HG02763 (cell line): ENCODE measurements around the gene LLGL2.

Experiments used
- ATAC-seq: cut with Tn5 transposase; IDR thresholded peaks from one replicate; pipeline ENCODE4 v1.9.1; 2021; ENCODE audit warnings: mild to moderate bottlenecking, moderate library complexity; ENCODE audit not compliant: unreplicated experiment

The LLGL2 gene

DNA sequence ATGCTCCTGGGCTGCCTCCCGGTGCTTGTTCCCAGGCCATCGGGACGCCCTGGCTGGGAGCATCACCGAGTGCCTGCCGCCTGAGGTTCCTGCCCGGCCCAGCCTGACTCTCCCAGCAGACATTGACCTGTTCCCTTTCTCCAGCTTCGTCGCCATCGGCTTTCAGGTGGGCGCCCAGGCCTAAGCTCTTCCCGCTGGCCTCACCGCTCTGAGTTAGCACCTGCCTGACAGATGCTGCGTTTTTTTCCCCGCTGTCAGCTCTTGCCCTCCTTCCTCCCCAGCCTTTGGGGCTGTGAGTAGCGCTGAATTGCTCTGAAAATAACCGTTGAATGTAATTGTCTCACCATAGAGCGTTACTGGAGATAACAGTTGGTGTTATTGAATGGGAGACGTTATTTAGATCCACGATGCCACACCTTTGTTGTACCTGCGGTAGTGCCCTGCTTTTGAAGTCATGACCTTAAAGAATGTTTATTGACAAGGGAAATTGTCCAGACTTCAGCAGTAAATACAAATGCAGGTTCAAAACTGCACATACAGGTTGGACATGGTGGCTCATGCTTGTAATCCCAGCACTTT lies 86.4 kb downstream of the LLGL2 start:
- no peak for ATAC-seq

DNA sequence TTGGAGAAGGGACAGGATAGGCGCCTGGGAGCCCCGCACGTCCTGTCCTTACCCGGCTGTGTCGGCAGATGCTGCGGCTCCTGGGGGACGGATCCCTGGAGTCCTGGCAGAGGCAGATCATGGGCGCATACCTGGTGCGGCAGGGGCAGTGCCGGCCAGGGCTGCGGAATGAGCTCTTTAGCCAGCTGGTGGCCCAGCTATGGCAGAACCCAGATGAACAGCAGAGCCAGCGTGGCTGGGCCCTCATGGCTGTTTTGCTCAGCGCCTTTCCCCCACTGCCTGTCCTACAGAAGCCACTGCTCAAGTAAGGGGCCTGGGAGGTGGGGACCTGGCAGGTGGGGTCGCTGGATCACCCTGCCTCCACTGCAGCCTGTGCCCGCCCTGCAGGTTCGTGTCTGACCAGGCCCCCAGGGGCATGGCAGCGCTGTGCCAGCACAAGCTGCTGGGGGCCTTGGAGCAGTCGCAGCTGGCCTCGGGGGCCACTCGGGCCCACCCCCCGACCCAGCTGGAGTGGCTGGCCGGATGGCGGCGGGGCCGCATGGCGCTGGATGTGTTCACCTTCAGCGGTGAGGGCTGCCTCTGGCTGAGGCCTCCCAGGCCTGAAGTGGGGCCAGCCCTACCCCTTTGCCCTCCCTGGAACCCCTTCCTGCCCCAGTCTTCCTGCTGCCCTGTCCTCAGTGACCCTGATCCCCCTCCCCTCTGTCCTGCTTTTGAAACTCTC lies 87.6 kb downstream of the LLGL2 start:
- no peak for ATAC-seq

DNA sequence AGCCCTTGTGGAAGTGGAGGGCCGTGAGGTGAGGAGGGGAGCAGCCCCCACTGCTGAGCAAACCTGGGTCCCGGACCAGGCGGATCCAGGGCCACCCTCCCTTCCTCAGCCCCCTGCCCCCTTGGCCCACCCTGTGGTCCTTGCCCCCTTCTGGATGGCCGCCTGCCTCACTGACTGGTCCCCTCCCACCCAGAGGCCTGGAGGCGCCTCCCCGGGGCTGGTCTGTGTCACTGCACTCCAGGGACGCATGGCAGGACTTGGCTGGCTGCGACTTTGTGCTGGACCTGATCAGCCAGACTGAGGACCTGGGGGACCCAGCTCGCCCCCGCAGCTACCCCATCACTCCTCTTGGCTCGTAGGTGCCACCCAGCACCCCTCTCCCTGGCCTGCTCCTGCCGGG lies 88.5 kb downstream of the LLGL2 start:
- no peak for ATAC-seq

DNA sequence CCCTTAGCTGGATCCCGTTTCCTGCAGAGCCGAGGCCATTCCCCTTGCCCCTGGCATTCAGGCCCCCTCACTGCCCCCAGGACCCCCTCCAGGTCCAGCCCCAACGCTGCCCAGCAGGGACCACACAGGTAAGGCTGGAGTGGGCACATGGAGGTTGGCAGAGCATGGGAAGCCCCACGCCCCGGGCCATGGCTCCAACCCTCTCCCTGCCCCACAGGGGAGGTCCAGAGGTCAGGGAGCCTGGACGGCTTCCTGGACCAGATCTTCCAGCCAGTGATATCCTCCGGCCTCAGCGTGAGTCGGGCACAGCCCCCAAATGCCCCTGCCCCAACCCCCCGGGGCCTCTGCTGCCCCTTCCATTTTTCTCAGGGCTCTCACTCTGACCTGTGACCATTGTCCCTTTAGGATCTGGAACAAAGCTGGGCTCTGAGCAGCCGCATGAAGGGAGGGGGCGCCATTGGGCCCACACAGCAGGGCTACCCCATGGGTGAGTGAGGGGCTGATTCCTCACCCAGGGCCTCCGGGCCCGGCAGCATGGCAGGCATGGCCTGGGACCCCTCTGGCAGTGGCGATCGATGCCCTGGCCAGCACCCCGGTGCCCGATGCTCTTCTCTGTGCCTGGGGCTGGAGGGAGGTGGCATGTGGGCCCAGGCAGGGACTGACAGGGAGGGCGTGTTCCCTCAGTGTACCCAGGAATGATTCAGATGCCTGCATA lies 89.2 kb downstream of the LLGL2 start:
- ATAC-seq = no peak

DNA sequence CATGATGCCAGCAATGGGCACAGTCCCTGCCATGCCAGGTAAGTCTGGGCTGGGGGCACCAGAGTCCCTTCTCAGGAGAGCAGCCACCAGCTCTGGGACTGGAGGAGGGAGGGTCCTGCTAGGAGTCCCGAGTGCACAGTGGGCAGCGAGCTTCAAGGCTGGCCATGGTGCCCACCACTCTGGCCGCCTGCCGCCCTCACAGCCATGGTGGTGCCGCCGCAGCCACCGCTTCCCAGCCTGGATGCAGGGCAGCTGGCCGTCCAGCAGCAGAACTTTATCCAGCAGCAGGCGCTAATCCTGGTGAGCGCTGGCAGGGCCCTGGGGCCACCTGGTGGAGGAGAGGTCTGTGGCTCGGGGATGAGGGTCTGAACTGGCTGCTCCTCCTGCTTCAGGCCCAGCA lies 89.8 kb downstream of the LLGL2 start:
- ATAC-seq = no peak

DNA sequence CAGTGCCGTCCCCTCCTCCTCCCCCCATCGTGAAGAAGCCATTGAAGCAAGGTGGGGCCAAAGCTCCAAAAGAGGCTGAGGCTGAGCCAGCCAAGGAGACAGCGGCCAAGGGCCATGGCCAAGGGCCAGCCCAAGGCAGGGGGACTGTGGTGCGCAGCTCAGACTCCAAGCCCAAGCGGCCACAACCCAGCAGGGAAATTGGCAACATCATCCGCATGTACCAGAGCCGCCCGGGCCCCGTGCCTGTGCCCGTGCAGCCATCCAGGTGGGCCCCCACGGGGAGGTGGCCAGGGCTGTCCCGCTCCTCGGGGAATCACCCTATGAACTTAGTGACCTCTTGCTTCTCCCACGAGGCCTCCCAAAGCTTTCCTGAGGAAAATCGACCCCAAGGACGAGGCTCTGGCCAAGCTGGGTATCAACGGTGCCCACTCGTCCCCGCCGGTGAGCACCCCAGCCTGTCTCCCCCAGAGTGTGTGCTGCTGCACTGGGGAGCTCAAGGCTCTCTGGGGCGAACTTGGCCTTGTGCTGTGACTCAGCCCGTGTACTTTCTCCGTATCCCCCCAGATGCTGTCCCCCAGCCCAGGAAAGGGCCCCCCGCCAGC lies 91.1 kb downstream of the LLGL2 start:
- no peak for ATAC-seq

DNA sequence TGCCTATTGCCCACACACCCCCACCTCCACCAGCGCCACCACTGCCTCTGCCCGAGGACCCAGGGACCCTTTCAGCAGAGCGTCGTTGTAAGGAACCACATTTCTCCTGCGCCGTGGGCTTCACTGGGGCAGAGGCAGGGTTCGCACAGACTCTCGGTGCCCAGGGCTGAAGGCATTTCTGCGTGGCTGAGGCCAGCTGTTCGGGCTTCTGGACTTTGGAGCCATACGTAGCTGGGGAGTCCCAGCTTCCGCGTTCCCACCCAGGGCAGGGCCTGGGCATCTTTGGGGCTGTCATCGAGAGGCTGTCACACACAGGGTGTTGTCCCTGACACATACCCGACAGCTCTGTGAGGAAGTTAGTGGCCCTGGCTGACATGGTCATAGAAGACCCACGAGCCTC lies 91.7 kb downstream of the LLGL2 start:
- no peak for ATAC-seq

DNA sequence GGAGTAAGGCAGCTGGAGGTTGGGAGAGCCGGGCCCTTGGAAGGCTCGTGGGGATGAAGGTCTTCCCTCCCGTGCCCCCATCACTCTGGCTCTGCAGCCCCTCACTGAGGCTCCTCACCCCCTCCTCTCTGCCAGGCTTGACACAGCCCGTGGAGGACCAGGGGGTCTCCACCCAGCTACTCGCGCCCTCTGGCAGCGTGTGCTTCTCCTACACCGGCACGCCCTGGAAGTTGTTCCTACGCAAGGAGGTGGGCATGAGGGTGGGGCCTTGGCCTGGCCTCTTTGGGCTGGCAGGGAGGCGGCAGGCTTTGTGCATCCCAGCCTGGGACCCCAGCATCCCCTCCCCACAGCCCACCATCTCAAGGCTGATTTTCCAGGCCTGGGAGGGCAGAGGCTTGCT lies 92.2 kb downstream of the LLGL2 start:
- ATAC-seq = no peak

DNA sequence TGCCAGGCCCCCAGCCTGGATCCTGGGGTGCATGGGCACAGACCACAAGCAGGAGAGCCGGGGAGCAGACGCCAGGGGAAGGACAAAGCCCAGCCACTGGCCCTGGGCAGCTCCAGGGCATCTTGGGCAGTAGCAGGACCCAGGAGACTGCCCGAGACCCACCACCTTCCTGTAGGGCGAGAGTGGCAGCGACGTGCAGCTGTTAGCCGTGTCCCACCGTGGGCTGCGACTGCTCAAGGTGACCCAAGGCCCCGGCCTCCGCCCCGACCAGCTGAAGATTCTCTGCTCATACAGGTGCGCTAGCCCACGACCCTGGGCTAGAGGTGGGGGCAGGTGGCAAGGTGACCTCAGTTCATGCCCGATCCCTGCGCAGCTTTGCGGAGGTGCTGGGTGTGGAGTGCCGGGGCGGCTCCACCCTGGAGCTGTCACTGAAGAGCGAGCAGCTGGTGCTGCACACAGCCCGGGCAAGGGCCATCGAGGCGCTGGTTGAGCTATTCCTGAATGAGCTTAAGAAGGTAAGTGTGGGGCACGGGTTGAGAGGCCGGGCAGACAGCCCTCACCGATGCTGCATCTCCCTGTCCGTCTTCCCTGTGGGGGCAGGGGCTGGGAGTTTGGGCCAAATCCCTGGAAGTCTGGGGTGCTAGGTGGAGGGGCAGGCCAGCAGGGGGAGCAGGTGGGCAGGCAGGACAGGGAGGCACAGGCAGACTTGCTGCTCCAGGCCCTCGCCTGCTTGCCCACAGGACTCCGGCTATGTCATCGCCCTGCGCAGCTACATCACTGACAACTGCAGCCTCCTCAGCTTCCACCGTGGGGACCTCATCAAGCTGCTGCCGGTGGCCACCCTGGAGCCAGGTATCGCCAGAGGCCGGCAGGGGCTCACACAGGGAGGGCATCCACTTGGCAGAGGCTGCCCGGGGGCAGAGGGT lies 94.3 kb downstream of the LLGL2 start:
- ATAC-seq = no peak

DNA sequence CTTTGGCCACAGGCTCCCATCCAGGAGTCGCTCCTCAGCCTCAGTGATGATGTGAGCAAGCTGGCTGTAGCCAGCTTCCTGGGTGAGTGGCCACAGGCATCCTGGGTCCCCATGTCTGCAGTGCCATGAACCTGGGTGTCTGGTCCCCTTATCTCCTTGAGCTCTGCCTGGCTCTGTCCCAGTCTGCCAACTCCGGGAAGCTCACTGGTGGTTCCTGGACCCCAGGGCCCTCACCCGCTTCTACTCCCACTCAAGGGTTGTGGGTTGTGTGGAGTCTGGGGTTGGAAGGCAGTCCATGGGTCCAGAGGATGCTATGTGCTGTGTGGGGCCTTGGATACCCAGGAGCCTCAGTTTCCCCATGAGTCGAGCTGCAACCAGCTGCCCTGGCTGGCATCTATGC lies 96.0 kb downstream of the LLGL2 start:
- no peak for ATAC-seq

DNA sequence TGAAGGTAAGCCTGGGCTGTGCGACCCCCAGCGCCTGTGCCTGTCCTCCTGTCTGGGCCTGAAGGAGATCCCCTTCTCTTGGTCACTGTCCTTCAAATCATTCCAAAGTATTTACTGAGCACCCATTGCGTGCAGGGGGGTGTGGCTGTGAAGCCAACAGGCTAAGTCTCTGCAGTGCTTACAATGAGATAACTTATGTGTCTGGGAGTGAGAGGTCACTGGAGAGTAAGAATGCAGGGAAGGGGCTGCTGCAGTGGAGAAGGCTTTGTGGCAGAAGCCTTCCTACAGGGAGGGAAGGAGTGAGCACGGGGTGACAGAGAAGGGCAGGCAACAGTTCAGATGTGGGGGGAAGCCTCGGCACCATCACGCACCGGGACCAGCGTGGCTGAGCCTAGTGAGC lies 96.6 kb downstream of the LLGL2 start:
- no peak for ATAC-seq

DNA sequence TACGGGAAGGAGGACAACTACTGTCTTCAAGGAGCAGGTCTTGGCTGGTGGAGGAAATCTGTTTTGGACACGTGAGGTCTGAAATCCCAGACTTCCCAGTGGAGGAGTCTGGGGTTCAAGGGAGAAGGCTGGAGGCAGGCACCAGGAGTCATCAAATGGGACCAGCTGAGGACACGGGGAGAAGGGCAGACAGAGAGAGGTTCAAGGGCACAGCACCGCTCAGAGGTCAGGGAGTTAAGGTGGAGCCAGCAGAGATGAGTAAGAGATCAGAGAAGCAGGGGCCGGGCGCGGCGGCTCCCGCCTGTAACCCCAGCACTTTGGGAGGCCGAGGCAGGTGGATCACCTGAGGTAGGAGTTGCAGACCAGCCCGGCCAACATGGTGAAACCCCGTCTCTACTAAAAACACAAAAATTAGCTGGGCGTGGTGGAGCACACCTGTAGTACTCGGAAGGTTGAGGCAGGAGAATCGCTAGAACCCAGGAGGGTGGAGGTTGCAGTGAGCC lies 97.3 kb downstream of the LLGL2 start:
- ATAC-seq = no peak

DNA sequence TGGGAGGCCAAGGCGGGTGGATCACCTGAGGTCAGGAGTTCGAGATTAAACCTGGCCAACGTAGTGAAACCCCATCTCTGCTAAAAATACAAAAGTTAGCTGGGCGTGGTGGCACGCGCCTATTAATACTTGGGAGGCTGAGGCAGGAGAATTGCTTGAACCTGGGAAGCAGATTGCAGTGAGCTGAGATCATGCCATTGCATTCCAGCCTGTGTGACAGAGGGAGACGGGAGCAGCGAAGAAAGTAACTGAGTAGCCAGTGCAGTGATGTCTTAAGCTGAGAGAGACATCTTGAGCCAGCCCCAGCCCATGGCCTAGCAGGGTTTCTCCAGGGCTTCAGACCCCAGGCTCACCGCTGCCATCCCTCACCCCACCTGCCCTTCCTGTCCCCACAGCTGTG lies 97.9 kb downstream of the LLGL2 start:
- no peak for ATAC-seq

DNA sequence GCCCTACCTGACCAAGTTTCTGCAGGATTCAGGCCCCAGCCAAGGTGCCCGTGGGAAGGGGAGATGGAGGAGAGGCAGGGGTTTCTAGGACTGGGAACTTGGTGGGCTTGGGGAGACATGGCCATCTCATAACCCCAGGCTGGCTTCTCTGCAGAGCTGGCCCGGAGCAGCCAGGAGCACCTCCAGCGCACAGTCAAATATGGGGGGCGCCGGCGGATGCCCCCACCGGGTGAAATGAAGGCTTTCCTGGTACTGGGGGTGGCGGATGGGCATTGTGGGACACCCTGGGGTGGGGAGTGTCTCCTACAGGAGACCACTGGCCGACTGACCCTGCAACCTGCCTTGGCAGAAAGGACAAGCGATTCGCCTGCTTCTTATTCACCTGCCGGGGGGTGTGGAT lies 98.5 kb downstream of the LLGL2 start:
- ATAC-seq = no peak
